Right ventricle myocardium inferior (tissue), 1 donor: ENCODE data around the gene LASP1NB.
"Not testable (repeated sequence)": the region's sequence is repeated elsewhere in the genome, so short reads cannot be mapped to it uniquely, and the experiment has no call there.

ENCODE experiments used
- ATAC-seq: fragments of 200-7000 bp; cut with Tn5 transposase; one replicate; pipeline ENCODE4 v1.9.1; 2020; ENCODE audit warnings: mild to moderate bottlenecking, moderate library complexity
- DNase-seq: peaks from one replicate; pipeline ENCODE4 v3.0.0; 2021; ENCODE audit errors: missing footprints
- intact Hi-C: fragments of 100-400 bp; cut with DNase I; formaldehyde crosslinking; loops from one replicate; pipeline ENCODE4 v1.11.0; 2022
- donor health status: DM: no; HTN: yes; CAD: no; lungs with severe emphysema.

Gene LASP1NB

DNA sequence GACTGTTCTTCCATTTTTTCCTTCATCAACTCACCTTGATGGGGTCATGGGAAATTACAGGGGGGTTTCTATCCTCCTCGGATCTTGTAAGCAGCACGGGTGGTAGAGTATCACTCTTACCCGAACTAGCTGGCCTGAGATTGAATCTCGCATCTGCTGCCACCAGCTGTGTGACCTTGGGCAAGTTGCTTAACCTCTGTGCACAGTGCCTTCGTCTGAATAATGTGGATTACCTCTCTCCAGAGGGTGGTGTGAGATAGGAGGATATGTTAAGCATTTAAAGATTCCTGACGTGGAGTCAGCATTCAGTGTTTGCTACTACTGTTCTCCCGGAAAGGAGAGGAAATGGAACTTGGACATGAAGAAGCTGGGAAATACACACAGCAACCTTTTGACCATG is 31.1 kb upstream of the LASP1NB start:
- no peak for DNase-seq
- no peak for ATAC-seq
- intact Hi-C loops = no loop called here

DNA sequence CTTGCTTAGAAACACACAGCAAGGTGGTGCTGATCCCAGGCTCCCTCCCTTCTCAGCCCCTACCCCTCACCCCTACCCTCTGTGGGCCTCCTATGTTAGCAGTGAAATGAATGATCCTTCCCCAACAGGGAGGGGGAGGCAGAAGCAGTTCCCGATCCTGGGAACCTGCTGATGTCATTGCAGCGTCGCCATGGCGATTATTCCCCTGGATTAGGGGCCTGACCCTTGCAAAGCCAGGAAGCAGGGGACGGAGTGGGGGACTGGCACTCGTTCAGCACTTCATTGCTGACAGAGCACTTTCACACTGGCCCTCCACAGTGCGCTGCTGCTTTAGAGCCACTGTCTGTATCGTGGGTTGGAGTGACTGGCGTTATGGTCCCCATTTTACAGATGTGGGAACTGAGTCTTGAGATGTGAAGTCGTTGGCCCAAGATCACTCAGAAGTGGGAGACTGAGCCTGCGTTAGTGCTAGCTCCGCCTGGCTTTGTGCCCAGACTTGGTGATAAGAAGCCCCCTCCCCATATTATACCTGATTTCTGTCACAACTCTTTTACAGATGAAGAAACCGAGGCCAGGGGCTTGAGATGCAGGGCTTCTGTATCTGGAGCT is 29.0 kb upstream of the LASP1NB start:
- ATAC-seq (peak; percentile 11), DNase-seq (no peak)
- intact Hi-C loops = loop anchor here (2.0 kb wide), 1 partner anchor 26 kb away; the partner anchor contains the start of gene LASP1

DNA sequence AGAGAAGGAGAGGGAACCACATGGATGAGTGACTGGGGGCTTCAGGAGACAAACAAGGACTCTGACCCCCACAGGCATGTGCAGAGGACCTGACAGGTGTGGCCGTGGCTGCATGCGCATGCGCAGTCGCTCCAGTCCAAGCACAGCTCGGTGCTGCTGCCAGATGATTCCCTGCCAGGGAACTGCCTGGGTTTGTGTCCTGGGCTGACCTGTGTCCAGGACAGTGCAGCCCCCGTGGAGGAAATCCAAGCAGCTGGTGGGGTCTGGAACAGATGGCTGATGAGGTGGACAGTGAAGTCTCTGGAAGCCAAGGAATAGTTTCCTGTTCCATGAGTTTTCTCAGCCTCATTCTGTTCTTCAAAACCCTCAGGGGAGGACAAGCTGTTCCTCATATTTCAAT is 28.2 kb upstream of the LASP1NB start:
- DNase-seq (peak; percentile 90), ATAC-seq (peak; percentile 82)

DNA sequence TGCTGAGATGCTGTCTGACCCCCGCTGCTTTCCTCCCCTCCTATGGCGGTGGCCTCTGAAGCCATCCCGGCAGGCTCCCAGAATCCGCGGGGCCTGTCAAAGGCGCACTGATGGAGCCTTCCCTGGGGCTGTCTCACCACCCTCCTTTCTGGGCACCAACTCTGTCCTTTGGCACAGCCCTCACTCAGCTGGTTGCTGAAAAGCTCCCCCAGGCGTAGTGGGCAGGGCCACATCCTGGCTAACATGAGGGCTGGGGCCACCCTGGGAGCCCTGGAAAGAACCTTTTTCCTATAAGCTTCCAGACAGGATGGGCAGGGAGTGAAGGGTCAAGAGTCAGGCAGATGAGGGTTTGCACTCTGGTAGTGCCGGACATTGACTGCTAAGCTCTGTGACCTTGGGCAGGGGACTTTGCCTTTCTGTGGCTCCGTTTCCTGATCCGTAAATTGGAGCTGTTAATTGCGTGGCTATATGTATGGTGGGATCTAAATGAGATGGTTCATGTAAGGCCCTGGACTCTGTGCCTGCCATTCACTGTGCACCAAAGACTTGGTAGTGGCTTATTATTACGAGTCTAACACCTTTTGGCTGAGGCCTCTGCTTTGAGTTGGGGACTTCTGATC is 27.6 kb upstream of the LASP1NB start:
- intact Hi-C loops = loop anchor here (2.0 kb wide), 1 partner anchor 27 kb away; the partner anchor contains the start of gene LASP1
- DNase-seq (no peak), ATAC-seq (peak; percentile 2)

More for the DNA sequence above, 28.2 kb upstream of the LASP1NB start:
- intact Hi-C loops = loop anchor here (2.0 kb wide), 1 partner anchor 26 kb away; the partner anchor contains the start of gene LASP1

DNA sequence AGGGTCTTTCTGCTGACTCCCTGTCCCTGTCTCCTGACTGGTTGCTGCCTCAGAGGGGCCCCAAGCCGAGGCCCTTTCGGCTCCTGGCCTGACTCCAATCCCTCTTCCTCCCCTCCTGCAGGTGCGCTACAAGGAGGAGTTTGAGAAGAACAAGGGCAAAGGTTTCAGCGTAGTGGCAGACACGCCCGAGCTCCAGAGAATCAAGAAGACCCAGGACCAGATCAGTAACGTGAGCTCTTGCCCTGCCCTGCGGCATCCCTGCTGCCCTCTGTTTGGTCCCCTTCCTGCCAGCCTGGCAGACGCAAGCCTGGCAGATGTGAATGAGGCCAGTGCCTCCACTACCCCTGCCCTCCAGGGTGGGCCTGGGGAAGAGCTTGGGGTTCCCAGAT is 27.1 kb upstream of the LASP1NB start:
- ATAC-seq = no peak
- intact Hi-C loops = no loop called here
- no peak for DNase-seq

DNA sequence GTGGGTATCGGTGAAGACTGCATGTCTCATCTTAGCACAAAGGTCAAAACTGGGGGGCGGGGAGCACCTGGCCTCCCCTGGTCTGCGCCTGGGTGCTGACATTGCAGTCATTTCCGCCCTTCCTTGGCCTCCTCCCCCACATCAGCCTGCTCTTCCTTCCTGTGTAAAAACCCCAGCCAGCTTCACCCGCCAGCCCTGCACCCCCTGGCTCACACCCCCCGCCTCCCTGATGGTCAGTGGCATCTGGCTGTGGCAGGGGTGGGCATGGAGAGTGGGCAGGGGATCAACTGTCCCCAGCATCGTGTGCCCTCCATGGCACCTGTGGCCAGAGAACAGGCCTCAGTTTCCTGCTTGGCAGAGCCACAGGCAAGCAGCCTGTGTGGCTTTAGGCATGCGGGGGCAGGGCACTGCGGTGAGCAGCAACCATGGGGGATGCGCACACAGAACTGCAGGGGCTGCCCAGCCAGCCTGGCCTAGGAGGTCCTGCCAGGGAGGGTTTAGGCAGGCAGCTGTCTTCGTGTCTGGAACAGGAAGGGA is 26.5 kb upstream of the LASP1NB start:
- no peak for ATAC-seq
- intact Hi-C loops = no loop called here
- DNase-seq = peak; percentile 75

DNA sequence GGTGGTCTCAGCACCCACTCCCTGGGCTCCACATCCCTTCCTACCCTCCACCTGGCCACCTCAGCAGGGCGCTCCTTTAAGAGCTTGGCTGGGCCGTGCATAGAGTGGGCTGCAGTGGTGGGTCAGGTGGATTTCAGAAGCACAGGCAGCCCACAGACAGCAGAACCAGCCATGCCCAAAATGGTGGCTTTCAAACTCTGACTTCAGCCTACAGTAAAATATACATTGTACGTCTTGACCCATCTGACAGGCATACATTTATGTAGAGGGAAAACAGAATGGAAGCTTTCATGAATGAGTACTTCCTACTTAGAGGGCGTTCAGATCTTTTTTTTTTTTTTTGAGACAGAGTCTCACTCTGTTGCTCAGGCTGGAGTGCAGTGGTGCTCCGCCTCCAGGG is 26.0 kb upstream of the LASP1NB start:
- ATAC-seq = no peak
- intact Hi-C loops = no loop called here
- no peak for DNase-seq

DNA sequence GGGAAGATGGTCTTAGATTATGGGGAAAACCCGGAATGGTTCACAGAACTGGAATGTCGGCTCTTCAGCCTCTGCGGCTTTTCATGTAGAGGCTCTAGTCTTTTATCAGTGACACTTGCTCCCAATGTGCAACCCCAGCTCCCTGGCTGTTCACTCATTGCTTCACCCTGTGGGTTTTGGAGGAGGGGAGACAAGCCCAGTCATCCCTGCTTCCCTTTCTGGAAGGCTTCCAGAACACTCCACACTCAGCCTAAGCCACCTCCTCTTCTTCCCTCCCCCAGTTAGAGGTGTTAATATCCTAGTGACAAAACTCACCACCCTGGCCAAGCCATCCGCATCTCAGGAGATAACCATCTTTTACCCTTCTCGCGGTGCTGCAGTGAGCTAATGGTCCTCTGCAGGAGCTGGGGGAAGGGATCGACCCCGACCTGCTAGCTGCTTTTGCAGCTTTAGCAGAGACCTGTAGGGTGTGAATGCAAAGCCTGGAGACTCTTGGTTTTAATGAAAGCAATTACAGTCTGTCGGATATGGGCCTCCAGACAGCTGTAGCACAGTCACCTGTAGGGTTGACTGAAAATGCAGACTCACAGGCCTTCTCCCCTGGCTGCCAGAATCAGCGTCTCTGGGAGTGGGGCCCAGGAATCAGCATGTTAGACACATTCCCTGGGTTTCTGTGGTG is 24.3 kb upstream of the LASP1NB start:
- ATAC-seq = peak; percentile 67
- DNase-seq = no peak
- intact Hi-C loops = no loop called here

DNA sequence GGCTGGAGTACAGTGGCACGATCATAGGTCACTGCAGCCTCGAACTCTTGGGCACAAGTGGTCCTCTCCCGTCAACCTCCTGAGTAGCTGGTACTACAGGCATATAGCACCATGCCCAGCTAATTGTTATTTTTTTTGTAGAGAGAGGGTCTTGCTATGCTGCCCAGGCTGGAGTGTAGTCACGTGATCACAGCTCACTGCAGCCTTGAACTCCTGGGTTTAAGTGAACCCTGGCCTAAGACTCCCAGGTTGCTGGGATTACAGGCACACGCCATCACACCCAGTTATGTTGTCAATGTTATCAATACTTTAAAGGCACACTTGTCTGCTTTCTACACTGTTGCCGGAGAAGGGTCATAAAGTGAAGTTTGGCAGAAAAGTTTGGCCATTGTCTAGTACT is 22.0 kb upstream of the LASP1NB start:
- intact Hi-C loops = loop anchor here (2.0 kb wide), 1 partner anchor 19 kb away; no protein-coding TSS in a partner anchor
- DNase-seq = no peak

DNA sequence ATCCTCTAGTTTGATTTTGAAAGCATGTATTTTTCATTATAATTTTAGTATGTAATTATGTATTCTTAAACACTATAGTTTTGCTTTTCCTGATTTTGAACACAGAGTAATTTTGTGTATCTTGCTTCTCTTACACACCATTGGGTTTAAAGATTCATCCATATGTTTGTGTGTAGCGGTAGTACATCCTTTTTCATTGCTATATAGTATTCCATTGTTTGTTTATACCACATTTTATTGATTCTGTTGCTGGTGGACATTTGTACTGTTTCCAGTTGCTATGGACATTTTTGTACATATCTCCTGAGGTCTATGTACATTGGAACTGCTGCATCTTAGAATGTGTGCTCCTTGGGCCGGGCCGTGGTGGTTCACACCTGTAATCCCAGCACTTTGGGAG is 20.5 kb upstream of the LASP1NB start:
- DNase-seq = no peak
- ATAC-seq = no peak
- intact Hi-C loops = no loop called here

More for the DNA sequence above, 22.0 kb upstream of the LASP1NB start:
- no peak for ATAC-seq

DNA sequence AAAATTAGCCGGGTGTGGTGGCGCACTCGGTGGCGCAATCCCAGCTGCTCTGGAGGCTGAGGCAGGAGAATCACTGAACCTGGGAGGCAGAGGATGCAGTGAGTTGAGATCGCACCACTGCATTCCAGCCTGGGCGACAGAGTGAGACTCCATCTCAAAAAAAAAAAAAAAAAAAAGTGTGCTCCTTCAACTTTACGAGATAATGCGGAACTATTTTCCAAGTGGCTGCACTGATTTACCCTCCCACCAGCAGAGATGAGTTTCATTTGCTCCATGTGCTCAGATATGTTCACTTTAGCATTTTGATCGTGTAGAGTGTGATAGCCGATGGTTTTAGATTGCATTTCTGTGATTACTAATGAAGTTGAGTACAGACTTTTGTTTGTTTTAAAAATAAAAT is 20.0 kb upstream of the LASP1NB start:
- DNase-seq = no peak
- no peak for ATAC-seq
- intact Hi-C loops = no loop called here

DNA sequence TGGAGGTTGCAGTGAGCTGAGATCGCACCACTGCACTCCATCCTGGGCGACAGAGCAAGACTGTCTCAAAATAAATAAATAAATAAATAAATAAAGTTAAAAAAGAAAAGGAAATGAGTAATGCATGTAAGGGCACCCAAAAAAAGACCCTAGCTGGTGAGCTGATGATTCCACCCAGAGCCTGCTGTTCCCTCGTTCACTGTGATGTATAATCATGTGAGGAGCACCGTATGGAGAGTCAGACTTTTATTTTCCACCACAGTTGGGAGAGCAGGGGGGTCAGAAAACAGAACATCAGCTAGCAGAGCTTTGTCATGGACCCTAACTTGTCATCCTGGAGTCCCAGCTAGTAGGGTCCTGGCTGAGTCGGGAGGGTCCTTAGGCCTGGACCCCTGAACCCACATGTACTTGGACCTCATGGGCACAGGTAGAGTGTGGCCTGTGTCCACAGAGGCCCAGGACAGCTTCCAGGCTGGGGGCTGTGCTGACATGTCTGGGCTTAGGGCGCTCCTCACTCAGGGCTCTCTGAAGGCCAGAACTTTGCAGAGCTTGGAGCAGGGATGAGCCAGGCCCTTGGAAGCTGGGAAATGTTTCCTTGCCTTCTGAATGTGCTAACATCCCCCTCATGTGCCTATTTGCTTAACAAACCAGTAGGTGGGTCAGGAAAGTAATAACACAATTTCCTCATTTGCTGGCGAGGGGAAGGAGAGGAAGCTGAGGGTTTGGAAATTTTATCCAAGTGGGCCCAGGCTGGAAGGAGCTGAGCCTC is 18.8 kb upstream of the LASP1NB start:
- intact Hi-C loops = no loop called here
- ATAC-seq (peak; percentile 30), DNase-seq (peak; percentile 11)

DNA sequence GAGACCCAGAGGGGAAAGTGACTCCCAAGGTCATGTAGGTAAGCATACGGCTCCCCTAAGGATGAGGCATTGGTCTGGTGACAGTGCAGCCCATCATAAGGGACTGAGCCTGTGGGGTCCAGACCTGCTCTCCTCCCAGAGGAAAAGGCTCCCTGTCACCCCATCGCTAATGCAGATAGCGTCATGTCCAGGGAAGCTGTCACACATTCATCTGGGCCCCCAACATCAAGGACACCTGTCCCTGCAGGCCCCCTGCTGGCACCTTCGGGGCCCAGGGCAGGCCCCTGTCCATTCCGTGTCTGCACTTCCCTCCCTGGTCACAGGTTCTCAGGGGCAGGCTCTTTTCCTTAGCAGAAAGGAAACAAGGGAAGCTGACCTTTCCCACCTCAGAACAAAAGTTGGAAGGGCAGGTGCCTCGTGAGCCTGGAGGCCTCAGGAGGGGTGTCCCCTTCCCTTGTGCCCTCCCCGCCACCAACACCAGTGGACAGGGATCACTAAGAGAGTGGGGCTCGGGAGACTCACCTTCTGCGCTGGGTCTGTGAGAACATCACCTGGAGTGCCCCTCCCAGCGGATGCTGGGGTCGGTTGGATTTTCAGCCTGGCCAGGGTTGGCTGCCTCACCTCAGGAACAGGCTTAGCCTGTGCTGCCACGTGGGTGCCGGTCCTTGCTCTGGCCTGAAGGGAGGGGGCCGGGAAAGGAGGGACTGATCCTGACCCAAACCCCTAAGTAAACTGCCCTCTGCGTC is 17.3 kb upstream of the LASP1NB start:
- DNase-seq (no peak), ATAC-seq (no peak)
- intact Hi-C loops = no loop called here

DNA sequence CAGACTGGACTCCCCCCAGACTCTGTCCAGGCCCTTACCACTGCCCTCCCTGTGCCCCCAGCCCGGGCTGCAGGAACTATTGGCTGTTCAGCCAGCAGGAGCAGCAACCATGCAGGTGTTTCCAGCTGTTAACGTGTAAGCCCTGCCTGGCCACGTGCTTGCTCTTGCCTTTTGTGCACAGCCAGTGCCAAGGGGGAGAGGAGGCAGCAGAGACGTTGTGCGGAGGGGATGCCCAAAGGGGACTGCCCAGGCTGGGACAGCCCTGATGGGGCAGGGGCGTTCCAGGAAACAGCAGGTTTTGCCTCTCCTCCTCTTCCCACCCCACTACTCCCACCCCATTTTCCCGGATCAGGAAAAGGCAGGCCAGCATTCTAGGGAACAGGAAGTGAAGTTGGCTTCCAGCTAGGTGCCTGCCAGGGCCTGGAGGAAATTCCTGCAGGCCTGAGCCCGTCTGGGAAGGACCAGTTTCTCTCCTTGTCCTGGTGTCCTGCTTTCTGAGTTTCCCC is 16.7 kb upstream of the LASP1NB start:
- ATAC-seq (no peak), DNase-seq (no peak)

DNA sequence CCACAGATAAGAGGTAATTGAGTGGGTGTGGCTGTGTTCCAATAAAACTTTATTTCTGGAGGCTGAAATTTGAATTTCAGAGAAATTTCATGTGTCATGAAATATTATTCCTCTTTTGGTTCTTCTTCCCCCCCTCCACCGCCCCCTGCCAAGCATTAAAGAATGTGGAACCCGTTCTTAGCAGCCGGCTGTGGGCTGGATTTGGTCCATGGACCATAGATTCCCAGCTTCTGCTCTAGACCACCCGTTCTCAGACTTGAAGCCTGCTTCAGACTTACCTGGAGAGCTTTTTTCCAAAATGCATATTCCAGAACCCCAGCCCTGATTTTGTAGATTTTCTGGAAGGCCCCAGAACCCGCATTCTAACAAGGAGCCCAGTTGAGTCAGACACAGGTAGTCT is 15.1 kb upstream of the LASP1NB start:
- intact Hi-C loops = no loop called here
- ATAC-seq = no peak
- peak; percentile 57 for DNase-seq

More for the DNA sequence above, 16.7 kb upstream of the LASP1NB start:
- intact Hi-C loops = no loop called here

DNA sequence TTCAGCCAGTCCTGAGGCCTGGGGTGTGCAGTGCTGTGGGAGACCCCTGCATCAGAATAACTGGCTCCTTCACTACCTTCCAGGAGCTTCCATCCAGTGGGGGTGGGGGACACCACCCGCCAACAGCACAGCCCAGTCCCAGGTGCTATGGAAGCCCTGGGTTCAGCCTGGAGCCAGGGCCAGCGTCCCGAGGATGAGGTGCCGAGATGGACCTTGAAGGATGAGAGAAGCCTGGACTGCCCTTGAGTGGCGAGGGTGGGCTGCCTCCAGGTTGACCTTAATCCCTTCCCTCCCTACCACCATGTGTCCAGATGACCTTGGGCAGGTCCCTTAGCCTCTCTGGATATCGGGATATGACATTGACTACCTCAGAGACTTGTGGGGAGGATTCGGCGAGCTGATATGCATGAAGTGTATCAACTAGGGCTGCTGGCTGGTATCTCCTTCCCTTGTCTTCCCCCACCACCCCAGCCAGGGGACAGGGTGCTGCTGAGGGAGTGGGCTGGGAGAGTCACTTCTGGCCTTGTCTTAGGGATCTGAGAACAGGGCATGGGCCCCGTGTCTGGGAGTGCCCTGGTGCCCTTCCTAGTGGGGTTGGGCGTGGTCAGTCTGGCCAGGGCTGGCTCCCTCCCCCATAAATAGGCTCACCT is 14.2 kb upstream of the LASP1NB start:
- no peak for ATAC-seq

DNA sequence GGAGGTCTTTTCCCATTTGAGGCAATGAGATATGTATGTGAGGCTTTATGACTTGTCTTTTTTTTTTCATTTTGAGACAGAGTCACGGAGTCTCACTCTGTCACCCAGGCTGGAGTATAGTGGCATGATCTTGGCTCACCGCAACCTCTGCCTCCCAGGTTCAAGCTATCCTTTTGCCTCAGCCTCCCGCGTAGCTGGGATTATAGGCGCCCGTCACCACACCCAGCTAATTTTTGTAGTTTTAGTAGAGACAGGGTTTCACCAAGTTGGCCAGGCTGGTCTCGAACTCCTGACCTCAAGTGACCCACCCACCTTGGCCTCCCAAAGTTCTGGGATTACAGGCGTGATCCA is 13.7 kb upstream of the LASP1NB start:
- ATAC-seq, intact Hi-C loops, DNase-seq: not testable (repeated sequence)

More for the DNA sequence above, 14.2 kb upstream of the LASP1NB start:
- peak; percentile 37 for DNase-seq
- intact Hi-C loops = no loop called here
